ENCODE results near the gene E2F2.

Gene E2F2

GRCh38 chr1:23562137-23562876 is 31.3 kb upstream of the E2F2 start:
- peak; percentile 75 for DNase-seq

- DNase-seq: no peak
Measured at GRCh38 chr1:23561813-23562100, 30.7 kb upstream of the E2F2 start.

- DNase-seq: no peak
Measured at GRCh38 chr1:23561076-23561812, 30.2 kb upstream of the E2F2 start.

DNA sequence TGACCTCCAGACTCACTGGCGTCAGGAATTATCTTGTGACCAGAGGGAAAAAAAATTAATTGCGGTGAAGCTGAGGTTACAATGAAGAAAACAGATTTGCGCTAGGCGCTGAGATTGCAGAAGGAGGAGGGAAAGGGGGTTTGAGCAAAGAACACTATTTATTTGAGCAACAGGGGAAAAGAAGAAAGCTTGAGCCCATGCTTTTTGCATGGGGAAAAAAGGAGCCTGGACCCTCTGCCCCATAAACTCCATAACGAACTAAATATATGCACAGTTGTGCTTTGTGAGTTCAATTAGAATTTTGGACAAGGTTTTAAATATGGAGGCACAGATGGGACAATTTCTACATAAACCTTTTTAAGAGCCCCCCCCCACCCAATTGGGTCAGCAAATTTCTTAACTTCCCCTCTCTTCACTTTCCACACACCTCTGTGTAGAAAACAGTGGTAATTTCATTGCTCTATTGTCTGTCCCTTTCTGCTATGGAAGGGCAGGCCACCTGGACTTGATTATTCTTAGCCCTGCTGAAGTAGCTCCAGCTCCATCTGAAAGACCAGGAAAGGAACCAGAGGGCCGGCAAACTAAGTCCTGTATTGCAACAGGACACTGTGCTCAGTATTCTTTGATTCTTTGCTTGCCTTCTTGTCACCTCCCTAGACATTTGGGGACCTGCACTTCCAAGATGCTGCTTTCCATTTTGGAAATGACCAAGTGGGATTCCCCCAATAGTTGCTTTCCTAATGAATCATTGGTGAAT is 29.1 kb upstream of the E2F2 start:
- no peak for DNase-seq

DNA sequence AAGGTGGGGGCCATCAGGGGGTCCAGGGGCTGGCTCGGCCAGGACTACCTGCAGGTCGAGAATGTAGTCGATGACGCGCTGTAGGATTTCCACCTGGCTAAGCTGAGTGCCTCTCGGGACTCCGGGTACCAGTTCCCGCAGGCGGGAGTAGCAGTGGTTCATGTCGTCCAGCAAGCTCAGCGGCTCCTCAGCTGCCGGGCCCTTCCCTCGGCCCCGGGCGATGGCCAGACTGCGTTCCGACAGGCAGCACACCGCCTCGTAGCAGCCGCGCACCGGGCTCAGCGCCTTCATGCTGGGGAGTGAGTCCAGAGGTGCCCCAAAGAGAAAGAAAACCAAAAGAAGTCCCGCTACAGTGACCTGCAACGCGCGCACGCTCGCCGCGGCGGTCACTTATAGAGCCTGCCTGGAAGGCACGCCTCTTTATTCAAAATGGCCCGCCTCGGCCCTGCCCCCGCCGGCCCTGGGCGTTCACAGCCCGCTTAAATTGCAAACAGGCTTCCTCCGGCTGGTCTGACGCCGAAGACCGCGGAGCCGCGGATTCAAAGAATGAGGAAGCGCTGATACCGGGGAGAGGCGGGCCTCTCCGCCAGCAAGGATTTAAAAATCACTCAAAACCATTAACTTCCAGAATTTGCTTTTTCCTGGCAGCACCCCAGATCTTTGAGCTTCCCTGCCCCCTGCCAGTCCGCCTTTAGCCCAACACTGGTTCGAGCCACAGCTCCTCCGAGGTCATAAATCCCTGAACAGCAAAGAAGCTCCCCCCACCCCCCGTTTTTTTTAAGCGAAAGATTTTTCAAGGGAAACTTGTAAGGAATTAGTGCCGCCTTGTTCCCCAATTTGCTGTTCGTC is 28.3 kb upstream of the E2F2 start, which contains the start of gene ID3:
Gene ID3, minus strand, starts transcription at position 366 of the 849 bp plus-strand sequence. Its CDS starts 75 bp downstream, at position 291.
- peak; percentile 94 for DNase-seq

- DNase-seq: no peak
Measured at GRCh38 chr1:23558872-23559135, 27.8 kb upstream of the E2F2 start.

- no peak for DNase-seq
Measured at GRCh38 chr1:23558140-23558871, 27.3 kb upstream of the E2F2 start.

DNA sequence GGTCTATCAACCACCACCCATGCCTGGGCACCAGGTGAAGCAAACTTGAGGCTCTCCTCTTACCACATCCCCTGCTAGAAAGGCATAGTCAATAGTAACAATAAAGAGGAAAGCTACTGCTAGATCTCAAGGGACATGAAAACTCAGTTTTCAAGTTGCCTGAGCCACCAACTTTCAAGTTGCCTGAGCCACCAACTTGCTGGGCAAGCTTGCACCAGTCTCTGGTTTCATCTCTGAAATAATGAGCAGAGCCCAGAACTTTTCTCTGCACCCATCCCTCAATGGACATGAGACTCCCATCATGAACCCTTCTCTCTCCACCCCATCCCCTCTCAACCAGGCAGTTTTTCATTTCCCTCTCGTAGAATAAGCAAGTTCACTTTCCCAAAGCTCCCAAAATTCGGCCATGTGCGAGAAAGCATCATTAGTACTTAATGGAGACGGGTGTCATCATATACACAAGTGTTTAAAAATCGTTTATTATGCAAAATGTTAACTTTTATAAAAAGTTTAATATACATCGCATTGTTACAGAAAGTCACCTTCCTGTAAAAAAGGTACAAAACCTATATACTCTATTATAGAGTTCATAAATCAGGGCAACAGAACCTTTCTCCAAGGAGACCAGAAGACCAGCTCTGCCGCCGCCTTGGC is 26.6 kb upstream of the E2F2 start:
- no peak for DNase-seq

DNA sequence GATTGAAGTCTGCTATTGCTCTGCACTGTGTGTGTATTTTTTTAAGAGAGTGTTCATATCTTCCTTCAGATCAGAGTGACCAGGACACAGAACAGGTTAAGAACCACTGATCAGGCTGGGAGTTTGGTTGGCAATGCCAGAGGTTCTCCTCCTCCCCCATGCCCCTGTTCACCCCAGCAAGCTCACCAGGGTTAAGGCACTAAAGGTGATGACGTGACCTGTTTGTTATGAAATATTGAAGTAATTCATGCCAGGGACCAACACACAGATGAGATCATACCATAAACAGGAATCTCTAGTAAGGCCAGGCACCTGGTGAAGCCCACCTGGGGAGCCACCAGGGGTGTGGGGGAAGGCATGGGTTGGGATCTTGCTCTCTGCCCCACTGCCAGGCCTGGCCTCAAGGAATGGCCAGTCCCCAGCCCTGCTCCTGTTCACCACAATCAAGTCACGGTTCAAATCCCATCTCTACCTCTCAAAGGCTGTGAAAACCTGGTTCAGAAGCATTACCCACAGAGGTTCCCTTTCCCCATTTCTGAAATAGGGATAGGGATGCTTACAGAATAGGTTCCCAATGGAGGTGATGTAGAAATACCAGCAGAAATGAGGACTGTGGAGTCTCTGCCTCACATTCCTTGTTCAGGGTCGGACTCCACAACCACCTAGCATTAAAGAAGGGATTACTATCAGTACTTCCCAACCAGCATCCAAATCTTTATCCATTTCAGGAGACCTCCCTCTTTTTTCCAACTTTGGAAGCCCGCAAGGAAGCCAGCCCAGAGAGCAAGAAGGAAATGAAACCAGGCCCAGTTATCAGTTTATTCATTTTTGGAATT is 25.8 kb upstream of the E2F2 start:
- no peak for DNase-seq

- no peak for DNase-seq
Measured at GRCh38 chr1:23555986-23556634, 25.1 kb upstream of the E2F2 start.

DNA sequence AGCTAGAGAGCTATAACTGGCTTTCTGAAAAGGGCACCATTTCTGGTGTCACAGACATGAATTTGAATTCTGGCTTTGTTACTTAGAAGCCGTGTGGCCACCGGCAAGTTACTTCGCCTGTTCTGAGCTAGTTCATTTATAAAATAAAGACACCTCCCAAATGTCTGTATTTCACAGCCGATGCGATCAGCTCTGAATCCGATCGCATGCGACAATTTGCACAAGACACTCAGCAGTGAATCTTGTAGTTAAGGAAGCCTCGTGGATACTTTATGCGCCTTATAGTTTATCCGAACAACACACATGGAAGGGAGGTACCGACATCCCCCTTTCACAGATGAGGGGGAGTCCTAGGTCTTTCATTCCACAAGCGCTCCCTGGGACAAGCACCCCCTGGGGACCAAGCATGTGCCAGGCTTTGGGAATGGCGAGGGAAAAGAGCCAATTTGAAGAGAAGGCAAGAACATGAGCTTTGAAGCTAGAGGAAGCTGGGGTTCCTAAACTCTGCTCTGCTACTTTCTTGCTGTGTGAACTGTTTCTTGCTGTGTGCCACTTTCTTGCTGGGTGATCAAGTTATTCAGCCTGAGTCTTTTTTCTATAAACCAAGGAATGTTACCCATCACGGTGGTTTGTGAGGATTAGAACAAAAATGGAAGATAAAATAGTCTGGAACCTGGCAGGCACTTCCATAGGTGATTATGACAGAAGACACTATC is 24.4 kb upstream of the E2F2 start:
- DNase-seq: no peak

DNA sequence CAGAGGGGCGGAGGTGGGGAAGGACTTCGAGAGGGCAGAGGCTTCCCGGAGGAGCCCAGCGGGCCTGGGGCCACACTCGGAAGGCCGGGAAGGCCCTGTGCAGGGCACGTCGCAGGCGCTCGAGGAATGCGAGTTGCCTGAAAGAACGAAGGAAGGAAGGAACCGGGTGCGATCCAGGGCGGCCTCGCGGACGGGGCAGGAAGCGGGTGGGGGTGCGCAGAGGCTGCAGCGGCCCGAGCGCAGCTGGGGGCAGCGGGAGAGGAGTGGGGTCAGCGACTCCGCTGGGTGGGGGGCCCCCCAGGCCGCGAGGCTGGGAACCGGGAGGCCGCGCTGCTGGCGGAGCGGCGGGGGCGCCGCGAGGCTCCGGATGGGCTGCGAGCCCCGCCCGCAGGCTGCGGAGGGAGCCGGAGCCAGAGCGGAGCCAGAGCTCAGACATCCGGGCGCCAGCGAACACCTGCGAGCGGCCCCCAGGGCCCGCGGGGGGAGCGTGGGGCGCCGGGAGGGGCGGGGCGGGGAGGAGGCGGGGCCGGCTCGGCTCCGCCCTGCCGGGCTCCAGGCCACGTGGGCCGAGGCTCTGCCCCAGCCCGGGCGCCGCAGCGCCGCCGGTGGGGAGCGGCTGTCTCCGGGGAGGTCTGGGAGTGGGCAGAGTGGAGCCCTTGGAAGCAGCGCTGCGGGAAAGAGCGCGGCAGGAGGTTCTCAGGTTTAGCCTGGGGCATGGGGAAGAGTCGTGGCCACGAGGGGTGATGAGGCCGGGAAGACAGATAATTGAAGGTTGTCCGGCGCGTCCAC is 23.6 kb upstream of the E2F2 start:
- DNase-seq: peak; percentile 71

GRCh38 chr1:23554127-23554480 is 23.1 kb upstream of the E2F2 start:
- DNase-seq: no peak

DNA sequence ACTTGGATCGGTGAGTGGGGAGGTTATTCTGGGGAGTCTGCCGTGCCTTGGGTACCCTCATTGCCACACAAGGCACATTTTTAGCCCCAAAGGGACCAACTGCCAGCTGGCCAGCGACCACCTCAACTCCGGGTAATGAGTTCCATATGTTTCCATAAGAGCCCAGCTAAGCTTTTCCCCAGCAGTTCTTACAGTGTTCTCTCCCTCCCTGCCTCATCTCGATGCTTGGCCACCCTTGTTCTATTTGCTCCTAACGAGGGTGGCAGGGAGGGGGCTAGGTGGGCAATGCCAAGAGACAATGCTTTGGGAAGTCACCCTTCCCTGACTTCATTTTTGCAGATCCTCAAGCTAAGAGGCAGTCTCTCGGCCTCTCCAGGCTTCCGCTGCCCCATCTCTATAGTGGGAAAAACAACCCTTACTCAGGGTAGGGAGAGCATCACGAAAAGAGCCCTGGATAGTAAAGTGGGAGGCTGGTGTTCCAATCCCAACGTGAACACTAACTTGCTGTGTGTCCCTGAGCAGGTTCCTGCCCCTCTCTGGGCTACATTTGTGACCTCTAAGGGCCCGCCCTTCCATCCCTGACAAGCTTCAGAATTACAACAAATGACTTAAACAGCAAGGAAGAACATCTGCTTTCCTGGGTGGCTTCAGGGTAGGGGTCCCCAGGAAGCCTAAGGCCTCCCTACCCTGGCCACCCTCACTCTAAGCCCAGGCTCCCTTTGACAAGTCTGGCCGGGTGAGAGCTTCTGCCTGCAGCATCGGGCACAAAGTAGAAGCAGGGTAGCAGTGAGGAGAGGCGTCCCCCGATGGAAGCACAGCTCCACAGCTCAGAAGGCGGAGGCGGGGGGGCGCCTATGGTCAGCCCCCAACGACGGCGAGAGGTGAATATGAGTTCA is 22.4 kb upstream of the E2F2 start:
- DNase-seq: no peak

- DNase-seq: no peak
Measured at GRCh38 chr1:23551849-23552248, 20.8 kb upstream of the E2F2 start.

- no peak for DNase-seq
Measured at GRCh38 chr1:23548704-23549143, 17.7 kb upstream of the E2F2 start.

GRCh38 chr1:23546897-23547584 is 16.0 kb upstream of the E2F2 start:
- no peak for DNase-seq
